OCI-LY7 (cell line): ENCODE results near the gene COL23A1. TPM values are rescaled to one million over a fixed set of nuclear protein-coding genes. Genes with fewer than 3 reads are reported as not detected.

ENCODE experiments used
- BruUV-seq: library from RNA; stranded (reverse); fragments of 400-500 nt; replicated peaks from 2 replicates; lab custom pipeline; 2021; lab: Mats Ljungman, UMichigan
- CTCF ChIA-PET: fragments of 300-600 bp; sonication (Branson Sonifier 250); formaldehyde crosslinking; loops from one replicate; lab custom pipeline; 2022; ENCODE audit warnings: antibody characterized with exemption; ENCODE audit not compliant: unreplicated experiment; lab: Charles Lee
- POLR2A ChIA-PET: fragments of 300-600 bp; sonication (Branson Sonifier 250); formaldehyde crosslinking; loops from one replicate; lab custom pipeline; 2022; ENCODE audit warnings: antibody characterized with exemption; lab: Charles Lee
- DNase-seq: peaks from one replicate; pipeline ENCODE4 v3.0.0-alpha.2; 2015; ENCODE audit warnings: low spot score
- H2AFZ ChIP-seq: fragments of 200-600 bp; sonication (generic), shearing (Covaris generic); 2 replicates; pipeline ENCODE4 v1.6.1; 2014; ENCODE audit warnings: mild to moderate bottlenecking, antibody characterized with exemption, low read length, moderate library complexity
- H3K27ac ChIP-seq: fragments of 200-600 bp; sonication (generic); 2 replicates; pipeline ENCODE4 v1.5.1; 2014; ENCODE audit warnings: mixed run types, low read depth, mild to moderate bottlenecking, moderate library complexity, low read length, inconsistent platforms; ENCODE audit not compliant: poor library complexity, severe bottlenecking
- H3K36me3 ChIP-seq: fragments of 200-600 bp; sonication (generic); 2 replicates; pipeline ENCODE4 v1.6.1; 2014; ENCODE audit warnings: mild to moderate bottlenecking, antibody characterized with exemption, low read length, moderate library complexity, mixed read lengths; ENCODE audit not compliant: insufficient read depth
- H3K4me1 ChIP-seq: fragments of 200-600 bp; sonication (generic); 2 replicates; pipeline ENCODE4 v1.5.1; 2014; ENCODE audit warnings: mild to moderate bottlenecking, low read length; ENCODE audit not compliant: insufficient read depth, poor library complexity, severe bottlenecking
- H3K4me2 ChIP-seq: fragments of 200-600 bp; sonication (generic); 2 replicates; pipeline ENCODE4 v1.6.1; 2014; ENCODE audit warnings: mild to moderate bottlenecking, low read length
- H3K4me3 ChIP-seq: fragments of 200-600 bp; sonication (generic); 2 replicates; pipeline ENCODE4 v1.5.1; 2014; ENCODE audit warnings: mild to moderate bottlenecking, low read depth, low read length; ENCODE audit not compliant: poor library complexity, severe bottlenecking
- H3K79me2 ChIP-seq: fragments of 200-600 bp; sonication (generic); 2 replicates; pipeline ENCODE4 v1.6.1; 2016; ENCODE audit warnings: low read depth, mild to moderate bottlenecking, low read length, moderate library complexity, mixed read lengths; ENCODE audit not compliant: insufficient read depth
- H3K9me2 ChIP-seq: fragments of 200-600 bp; sonication (generic); 2 replicates; pipeline ENCODE4 v1.6.1; 2016; ENCODE audit warnings: mild to moderate bottlenecking, low read length, mixed read lengths; ENCODE audit not compliant: insufficient read depth
- H3K9me3 ChIP-seq: fragments of 200-600 bp; sonication (generic); 2 replicates; pipeline ENCODE4 v1.6.1; 2014; ENCODE audit warnings: mild to moderate bottlenecking, mixed run types, low read length, mixed read lengths
- H4K20me1 ChIP-seq: fragments of 200-600 bp; sonication (generic); 2 replicates; pipeline ENCODE4 v1.6.1; 2014; ENCODE audit warnings: mild to moderate bottlenecking, antibody characterized with exemption, low read length, moderate library complexity, mixed read lengths; ENCODE audit not compliant: insufficient read depth
- CTCF ChIP-seq: fragments of 200-600 bp; sonication (generic); conservative IDR thresholded peaks from 2 replicates; pipeline ENCODE4 v1.5.1; 2014; ENCODE audit warnings: mild to moderate bottlenecking, antibody characterized with exemption, low read length, moderate library complexity, mixed read lengths
- EZH2phosphoT487 ChIP-seq: fragments of 200-600 bp; sonication (generic); IDR thresholded peaks from 2 replicates; pipeline ENCODE4 v1.6.1; 2018; ENCODE audit warnings: low read depth, borderline replicate concordance, mild to moderate bottlenecking, mixed run types, antibody characterized with exemption, low read length, moderate library complexity, mixed read lengths
- intact Hi-C: fragments of 100-400 bp; cut with micrococcal nuclease; formaldehyde crosslinking; loops from one replicate; pipeline ENCODE4 v1.10.0; 2022; ENCODE audit not compliant: unreplicated experiment
- total RNA-seq, 2 experiments: library from RNA; depleted of rRNA in 1 of 2; stranded (reverse); fragments of >200 nt in 1 of 2; shearing (Covaris generic) in 1 of 2; gene quantifications; 2 replicates each; pipeline ENCODE4 v1.2.3, GENCODE V29; 2014 to 2022

COL23A1 gene
- total RNA-seq, 2 experiments from 2014 or later = 0.53 TPM; not detected in 1

GRCh38 chr5:178458140-178458539 lies 132.1 kb downstream of the COL23A1 start:
- no peaks in the 10 kb centered on the region for H3K36me3 ChIP-seq
- no peak for TF ChIP-seq CTCF
- no peak for TF ChIP-seq EZH2phosphoT487
- no TSS peak for BruUV-seq
- no peak overlapping the region for H3K4me2 ChIP-seq
- no peaks in the 10 kb centered on the region for H3K79me2 ChIP-seq
- H3K4me3 ChIP-seq = no peak overlapping the region
- DNase-seq = no peak
- ChIA-PET POLR2A (no interaction called here), CTCF (no interaction called here)
- H2AFZ ChIP-seq = no peak overlapping the region
- H3K27ac ChIP-seq = no peak overlapping the region
- no peaks in the 10 kb centered on the region for H3K9me3 ChIP-seq
- no peaks in the 10 kb centered on the region for H3K9me2 ChIP-seq
- H4K20me1 ChIP-seq = no peaks in the 10 kb centered on the region
- intact Hi-C loops = no loop called here
- no peaks in the 10 kb centered on the region for H3K4me1 ChIP-seq

- POLR2A ChIA-PET = no interaction called here
- no peaks in the 10 kb centered on the region for H3K9me3 ChIP-seq
- no TSS peak for BruUV-seq
- DNase-seq = no peak
- no peaks in the 10 kb centered on the region for H3K9me2 ChIP-seq
- no peaks in the 10 kb centered on the region for H4K20me1 ChIP-seq
- no peaks in the 10 kb centered on the region for H3K4me1 ChIP-seq
- intact Hi-C loops = no loop called here
- TF ChIP-seq EZH2phosphoT487 (no peak), CTCF (no peak)
- CTCF ChIA-PET = no interaction called here
- no peak overlapping the region for H3K4me3 ChIP-seq
- H3K4me2 ChIP-seq = no peak overlapping the region
- no peak overlapping the region for H2AFZ ChIP-seq
- H3K27ac ChIP-seq = no peak overlapping the region
- no peaks in the 10 kb centered on the region for H3K36me3 ChIP-seq
- H3K79me2 ChIP-seq = no peaks in the 10 kb centered on the region
Measured at GRCh38 chr5:178457471-178457870, 132.7 kb downstream of the COL23A1 start.

GRCh38 chr5:178455480-178455835 lies 134.7 kb downstream of the COL23A1 start:
- intact Hi-C loops = no loop called here

More at GRCh38 chr5:178455480-178455835, 134.7 kb downstream of the COL23A1 start:
- Histone ChIP-seq H2AFZ (no peak overlapping the region), H4K20me1 (no peaks in the 10 kb centered on the region), H3K36me3 (no peaks in the 10 kb centered on the region), H3K4me3 (no peak overlapping the region), H3K4me2 (no peak overlapping the region), H3K79me2 (no peaks in the 10 kb centered on the region), H3K9me2 (no peaks in the 10 kb centered on the region), H3K4me1 (no peaks in the 10 kb centered on the region), H3K9me3 (no peaks in the 10 kb centered on the region), H3K27ac (no peak overlapping the region)
- POLR2A ChIA-PET = no interaction called here
- CTCF ChIA-PET = no interaction called here
- no peak for TF ChIP-seq EZH2phosphoT487
- BruUV-seq = no TSS peak
- no peak for DNase-seq
